Measurements from ENCODE around the gene TMEM229B. TPM values are rescaled to one million over a fixed set of nuclear protein-coding genes. Genes with fewer than 3 reads are reported as not detected.

The TMEM229B gene
- total RNA-seq, 4 donors from 2014 or later, result 0.30 to 0.76 (median 0.50) TPM

DNA sequence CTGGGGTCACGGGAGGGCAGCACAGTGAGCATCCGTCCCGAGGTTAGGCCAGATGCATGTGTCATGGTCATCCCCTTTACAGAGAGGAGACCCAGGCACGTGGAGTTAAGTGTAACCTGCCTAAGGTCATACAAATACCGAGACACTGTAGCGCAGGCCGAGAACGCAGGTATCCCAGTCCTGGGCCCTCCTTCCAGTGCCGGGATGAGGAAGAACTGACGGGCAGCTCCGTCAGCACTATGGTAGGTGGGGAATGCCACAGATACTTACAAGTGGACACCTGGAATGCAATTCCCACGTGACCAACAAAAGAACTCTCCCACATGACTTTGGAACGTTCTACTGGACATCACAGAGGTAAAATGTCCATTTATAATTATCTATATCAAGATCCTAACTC lies 8.7 kb upstream of the TMEM229B start:
- H3K27ac ChIP-seq, result no peak overlapping the region
- H3K4me1 ChIP-seq, result no peaks in the 10 kb centered on the region
- H3K4me3 ChIP-seq, result no peak overlapping the region
- intact Hi-C loops (cut with DNase I), result no loop called here
- DNase-seq, result no peak
- WGBS, 2 donors, result 72 to 74% methylated on average over 6 to 13 of the region's 13 CpGs
- H3K36me3 ChIP-seq, result no peaks in the 10 kb centered on the region
- TF ChIP-seq CTCF (IDR thresholded peaks at IDR 0.05) (no peak), POLR2A (IDR thresholded peaks at IDR 0.05) (no peak)
- peaks cover 0 to 17% (median 8%) of the 10 kb centered on the region in 3 donors for H3K9me3 ChIP-seq
- no peaks in the 10 kb centered on the region for H3K27me3 ChIP-seq

- H3K9me3 ChIP-seq, result peaks cover 0 to 17% (median 8%) of the 10 kb centered on the region in 3 donors
- no peak for DNase-seq
- H3K4me3 ChIP-seq, result no peak overlapping the region
- intact Hi-C loops (cut with DNase I), result no loop called here
- 100% methylated on average over 1 of the region's 1 CpG for WGBS, 2 donors
- H3K4me1 ChIP-seq, result no peaks in the 10 kb centered on the region
- TF ChIP-seq CTCF (IDR thresholded peaks at IDR 0.05) (no peak), POLR2A (IDR thresholded peaks at IDR 0.05) (no peak)
- no peaks in the 10 kb centered on the region for H3K27me3 ChIP-seq
- no peak overlapping the region for H3K27ac ChIP-seq
- H3K36me3 ChIP-seq, result no peaks in the 10 kb centered on the region
Measured at GRCh38 chr14:67495827-67496226, 7.3 kb upstream of the TMEM229B start.

GRCh38 chr14:67493092-67493717 lies 4.7 kb upstream of the TMEM229B start:
- no peaks in the 10 kb centered on the region for H3K36me3 ChIP-seq
- H3K4me1 ChIP-seq, result peaks cover 2 to 12% (median 6%) of the 10 kb centered on the region in 3 donors
- H3K27ac ChIP-seq, result no peak overlapping the region
- no peak for TF ChIP-seq CTCF (IDR thresholded peaks at IDR 0.05)
- no peak for TF ChIP-seq POLR2A (IDR thresholded peaks at IDR 0.05)
- DNase-seq, result no peak
- intact Hi-C loops (cut with DNase I), result no loop called here
- no peaks in the 10 kb centered on the region for H3K27me3 ChIP-seq
- H3K9me3 ChIP-seq, result peaks cover 0 to 17% (median 8%) of the 10 kb centered on the region in 3 donors
- no peak overlapping the region for H3K4me3 ChIP-seq
- WGBS, 2 donors, result 89 to 91% methylated on average over 8 of the region's 8 CpGs

GRCh38 chr14:67492538-67492937 lies 4.0 kb upstream of the TMEM229B start:
- intact Hi-C loops (cut with DNase I), result no loop called here
- Histone ChIP-seq H3K4me1 (peaks cover 2 to 18% (median 11%) of the 10 kb centered on the region in 3 donors), H3K36me3 (no peaks in the 10 kb centered on the region), H3K9me3 (peaks cover 0 to 17% (median 8%) of the 10 kb centered on the region in 3 donors), H3K4me3 (no peak overlapping the region), H3K27me3 (no peaks in the 10 kb centered on the region), H3K27ac (no peak overlapping the region)
- TF ChIP-seq POLR2A (IDR thresholded peaks at IDR 0.05), result no peak
- TF ChIP-seq CTCF (IDR thresholded peaks at IDR 0.05), result no peak
- 76% methylated on average over 3 of the region's 3 CpGs; no CpG with 5 or more reads in 1 of the 2 donors for WGBS, 2 donors
- no peak for DNase-seq

DNA sequence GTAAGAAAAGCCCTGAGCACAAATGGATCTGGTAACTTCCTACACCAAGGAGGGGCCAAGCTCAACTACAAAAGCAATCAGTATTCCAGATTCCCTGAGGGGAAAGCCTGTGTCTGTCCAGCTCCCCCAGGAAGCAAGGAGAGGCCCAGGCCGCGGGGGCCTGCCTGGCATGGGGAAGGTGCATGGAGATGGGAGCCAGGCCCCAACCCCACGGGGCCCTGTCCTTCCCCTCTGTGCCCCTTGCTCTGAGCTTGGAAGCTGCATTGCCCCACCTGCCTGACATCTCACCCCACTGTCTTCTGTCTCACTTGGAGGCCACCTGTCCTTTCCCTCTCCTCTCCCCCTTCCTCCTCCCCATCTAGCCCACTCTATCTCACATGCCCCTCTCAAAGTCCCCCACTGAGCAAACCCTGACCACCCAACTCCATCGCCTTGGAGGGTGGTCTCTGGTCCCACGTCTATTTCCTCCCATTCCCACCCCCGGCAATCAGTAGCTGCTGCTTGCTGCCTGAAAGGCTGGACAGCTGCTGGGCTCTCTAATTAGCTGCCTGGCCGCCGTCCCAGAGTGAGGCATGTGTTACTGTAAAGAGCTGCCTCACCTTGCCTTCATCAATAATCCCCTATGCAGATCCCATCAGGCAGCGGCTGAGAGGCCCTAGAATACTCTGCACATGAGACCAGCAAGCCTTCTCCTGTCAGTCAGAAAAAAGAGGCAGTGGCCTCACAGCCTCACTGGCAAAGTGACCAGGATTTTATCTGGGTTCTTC lies 3.4 kb upstream of the TMEM229B start:
- intact Hi-C loops (cut with DNase I), result no loop called here
- 64 to 83% methylated on average over 1 to 9 of the region's 9 CpGs for WGBS, 2 donors

More for the DNA sequence above, 3.4 kb upstream of the TMEM229B start:
- Histone ChIP-seq H3K4me1 (peaks cover 2 to 18% (median 11%) of the 10 kb centered on the region in 3 donors), H3K4me3 (no peak overlapping the region), H3K27me3 (no peaks in the 10 kb centered on the region), H3K36me3 (no peaks in the 10 kb centered on the region), H3K9me3 (peaks cover 0 to 17% (median 8%) of the 10 kb centered on the region in 3 donors), H3K27ac (no peak overlapping the region)
- no peak for TF ChIP-seq CTCF (IDR thresholded peaks at IDR 0.05)
- no peak for TF ChIP-seq POLR2A (IDR thresholded peaks at IDR 0.05)
- no peak for DNase-seq

Measured in esophagus squamous epithelium (tissue), 5 donors.